Measurements from ENCODE around the gene KIAA1549.
A peak's percentile ranks its signal among the peaks of the same experiment; 100 is the strongest.

The KIAA1549 gene

DNA sequence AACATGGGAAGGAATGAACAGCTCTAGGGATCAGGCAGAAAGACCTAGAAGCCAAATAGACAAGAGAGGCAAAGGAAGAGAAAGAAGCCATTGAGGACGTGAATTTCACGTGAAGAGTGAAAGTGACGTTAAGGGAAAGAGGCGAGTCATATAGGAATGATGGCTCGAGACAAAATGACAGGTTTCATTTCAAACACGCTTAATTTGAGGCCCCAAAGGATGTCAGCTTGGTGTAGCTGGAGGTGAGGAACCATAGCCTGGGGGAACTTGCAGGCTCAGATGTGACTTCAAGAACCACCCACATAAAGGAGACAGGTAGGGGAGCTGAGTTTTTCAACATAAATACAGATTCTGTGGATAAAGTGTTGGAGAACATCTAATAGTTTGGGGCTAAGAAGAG lies 98.9 kb downstream of the KIAA1549 start:
- no peak for DNase-seq (ENCODE audit: low read depth in 2 of 2)

DNA sequence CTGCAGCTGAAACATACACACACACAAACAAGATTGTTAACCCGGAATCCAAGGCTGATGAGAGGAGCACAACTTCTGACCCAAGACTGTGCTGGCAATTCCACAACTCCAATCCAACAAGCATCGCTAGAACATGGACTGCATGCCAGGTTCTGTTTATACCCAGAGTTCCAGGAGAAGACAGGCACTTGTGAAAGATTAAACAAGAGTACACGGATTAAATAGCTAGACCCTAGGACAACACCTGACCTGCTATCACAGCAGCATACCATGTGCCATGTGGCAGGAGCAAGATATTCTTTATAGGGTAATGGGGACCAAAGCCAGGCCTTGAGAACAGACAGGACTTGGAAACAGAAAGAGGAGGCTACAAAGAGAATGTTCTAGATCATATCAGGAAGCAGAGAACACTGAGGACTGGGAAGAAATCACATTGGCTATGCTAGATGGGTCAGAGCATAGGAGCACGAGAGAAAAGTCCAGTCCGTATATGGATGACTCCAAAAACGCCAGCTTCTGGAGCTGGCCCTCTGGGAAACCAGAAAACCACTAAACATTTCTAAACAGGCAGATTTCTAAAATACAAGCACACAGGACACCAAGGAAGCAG lies 99.5 kb downstream of the KIAA1549 start:
- DNase-seq (ENCODE audit: low read depth in 2 of 2): no peak

DNA sequence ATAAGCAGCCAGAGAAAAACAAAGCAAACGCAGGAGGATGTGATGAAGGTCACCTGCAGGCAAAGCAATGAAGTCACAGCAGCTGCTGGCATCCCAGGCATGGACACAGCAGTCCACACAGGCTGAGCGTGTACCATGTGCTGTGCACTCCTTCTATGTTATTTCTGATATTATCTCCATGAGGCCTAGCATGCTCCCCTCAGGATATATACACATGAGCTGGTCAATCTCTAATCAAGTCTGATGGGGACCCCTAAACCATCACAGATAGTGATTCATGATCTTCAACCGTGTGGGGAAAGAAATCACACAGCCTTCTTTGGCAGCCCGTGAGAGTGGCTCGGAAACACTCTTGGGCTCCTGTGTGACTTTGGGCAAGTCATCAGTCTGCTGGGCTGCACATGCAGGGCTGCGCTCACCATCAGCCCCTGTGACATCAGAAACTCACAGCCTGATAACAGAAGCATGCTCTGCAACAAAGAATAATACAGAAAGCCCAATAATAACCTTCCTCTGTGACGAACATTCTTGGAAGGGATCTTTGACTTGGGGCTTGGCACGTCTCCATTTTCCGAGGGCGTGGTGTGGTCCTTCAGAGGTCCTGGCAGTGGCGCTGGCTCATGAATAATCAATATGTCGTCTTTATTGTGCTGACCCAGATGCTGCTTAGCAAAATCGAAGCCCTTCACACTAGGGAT lies 100.2 kb downstream of the KIAA1549 start:
- no peak for DNase-seq (ENCODE audit: low read depth in 2 of 2)

DNA sequence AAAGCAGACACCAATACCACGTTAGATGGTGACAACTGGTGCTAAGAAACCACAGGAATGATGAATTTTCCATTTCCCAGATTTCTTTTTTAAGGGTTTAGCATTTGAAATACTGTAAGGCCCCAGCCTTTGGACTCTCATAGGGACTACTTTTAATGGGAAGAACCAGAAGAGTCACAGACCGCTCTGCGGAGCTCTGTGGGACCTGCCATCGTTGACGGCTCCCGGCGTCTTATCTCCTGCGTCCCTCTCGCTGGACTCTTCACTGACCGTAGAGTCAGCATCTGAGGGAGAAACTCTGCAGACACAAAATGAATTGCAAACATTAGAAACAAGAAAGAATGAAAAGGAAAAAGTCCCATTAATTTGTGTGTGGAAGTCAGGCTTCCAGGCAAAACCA lies 101.8 kb downstream of the KIAA1549 start:
- no peak for DNase-seq (ENCODE audit: low read depth in 2 of 2)

DNA sequence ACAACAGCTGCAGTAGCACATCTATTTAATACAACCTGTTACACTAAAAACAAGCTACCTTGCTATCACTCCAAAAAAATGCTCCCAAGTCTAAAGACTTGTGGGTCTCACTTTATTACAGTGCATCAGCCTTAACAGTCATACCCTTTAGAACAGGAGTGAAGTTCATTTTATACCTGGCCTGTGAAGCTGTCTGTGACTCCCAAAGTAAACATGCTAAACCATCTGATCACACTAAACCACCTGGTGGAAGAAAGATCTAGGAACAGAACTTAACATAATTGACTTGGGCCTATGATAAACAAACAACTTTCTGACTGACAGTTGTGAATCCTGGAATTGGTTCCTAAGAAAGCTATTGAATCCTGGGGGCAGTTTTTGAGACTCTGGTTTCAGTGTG lies 102.3 kb downstream of the KIAA1549 start:
- DNase-seq (ENCODE audit: low read depth in 2 of 2): no peak

DNA sequence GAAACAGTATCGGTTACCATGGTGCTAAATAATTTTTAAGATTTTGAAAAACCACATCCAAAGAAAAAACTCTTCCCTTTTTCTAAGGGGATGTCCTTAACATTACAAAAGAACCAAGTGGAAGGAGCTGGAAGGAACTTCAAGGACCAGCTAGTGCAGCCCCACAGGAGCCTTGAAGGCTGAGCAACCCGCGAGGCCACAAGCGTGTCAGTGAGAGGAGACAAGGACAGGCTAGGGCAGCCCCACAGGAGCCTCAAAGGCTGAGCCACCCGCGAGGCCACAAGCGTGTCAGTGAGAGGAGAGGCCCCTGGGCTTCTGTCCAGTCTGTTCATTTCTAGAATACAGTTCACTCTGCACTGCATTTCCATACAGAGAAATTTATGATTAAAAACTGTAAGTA lies 103.1 kb downstream of the KIAA1549 start:
- DNase-seq (ENCODE audit: low read depth in 2 of 2): no peak

DNA sequence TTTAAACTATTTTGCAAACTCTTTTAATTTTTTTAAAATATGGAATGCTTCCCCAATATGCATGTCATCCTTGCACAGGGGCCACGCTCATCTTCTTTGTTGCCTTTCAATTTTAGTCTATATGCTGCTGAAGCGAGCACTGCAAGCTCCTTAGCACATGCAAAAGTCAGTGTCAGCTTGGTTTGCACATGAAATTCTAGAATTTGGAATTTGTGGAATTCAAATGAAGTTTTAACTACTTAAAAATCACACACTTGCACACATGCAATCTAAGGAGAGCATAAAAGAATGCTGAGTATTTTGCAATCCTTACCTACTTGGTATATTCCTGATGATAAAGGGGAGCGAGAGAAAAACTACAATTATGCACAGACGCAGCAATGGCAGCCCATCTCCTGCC lies 104.9 kb downstream of the KIAA1549 start:
- no peak for DNase-seq (ENCODE audit: low read depth in 2 of 2)

DNA sequence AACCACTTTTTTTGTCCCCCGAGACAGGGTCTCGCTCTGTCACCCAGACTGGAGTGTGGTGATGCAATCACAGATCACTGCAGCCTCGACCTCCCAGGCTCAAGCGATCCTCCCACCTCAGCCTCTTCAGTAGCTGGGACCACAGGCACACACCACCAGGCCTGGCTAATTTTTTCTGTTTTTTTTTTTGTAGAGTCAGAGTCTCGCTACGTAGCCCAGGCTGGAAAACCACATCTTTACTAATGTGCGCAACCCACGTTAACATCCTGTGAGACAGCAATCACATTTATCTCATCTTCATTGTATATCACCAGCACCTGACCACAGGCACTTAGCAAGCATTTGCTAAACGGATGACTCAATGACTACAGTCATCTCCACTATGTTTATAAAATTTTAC lies 105.4 kb downstream of the KIAA1549 start:
- peak; percentile 37 to 51 for DNase-seq (ENCODE audit: low read depth in 2 of 2)

DNA sequence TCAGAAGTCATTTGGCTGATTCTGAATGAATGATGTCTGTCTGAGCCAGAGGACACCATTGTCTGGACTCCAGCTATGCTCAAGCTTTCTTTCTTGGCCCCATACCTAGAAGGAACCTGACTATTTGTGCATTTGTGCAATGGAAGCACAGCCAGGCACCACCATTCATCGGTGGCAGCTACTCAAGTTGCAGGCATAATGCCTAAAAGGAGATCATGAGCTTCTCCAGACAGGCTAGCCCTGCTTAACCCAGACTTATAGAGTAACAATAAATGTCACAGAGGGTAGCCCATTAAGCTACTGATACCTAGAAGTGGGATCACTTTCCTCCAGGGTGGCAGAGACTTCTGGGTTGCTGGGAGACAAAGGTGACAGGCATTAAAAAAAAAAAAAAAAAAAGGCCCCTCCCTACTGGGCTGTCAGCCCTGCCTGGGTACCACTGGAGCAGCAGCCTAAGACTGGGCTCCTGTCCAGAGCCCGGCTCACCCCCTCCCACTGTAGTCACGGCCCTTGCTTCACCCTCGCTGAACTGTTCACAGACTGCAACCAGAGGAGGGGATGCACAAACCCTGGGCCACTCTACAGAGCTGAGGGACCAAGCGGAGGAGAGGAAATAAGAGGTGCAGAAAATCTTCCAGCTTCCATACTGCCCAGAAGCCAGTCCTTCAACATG lies 107.8 kb downstream of the KIAA1549 start:
- no peak for DNase-seq (ENCODE audit: low read depth in 2 of 2)

DNA sequence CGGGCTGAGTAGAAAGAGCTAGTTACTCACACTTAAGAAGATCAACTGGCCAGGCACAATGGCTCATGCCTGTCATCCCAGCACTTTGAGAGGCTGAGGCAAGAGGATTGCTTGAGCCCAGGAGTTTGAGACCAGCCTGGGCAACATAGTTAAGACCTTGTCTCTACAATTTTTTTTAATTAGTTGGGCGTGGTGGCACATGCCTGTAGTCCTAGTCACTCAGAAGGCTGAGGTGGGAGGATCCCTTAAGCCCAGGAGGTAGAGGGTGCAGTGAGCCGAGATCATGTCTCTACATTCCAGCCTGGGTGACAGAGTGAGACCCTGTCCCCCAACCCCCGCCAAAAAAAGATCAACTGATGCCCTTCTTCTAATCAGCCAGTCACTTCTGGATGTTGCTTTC lies 108.6 kb downstream of the KIAA1549 start:
- no peak for DNase-seq (ENCODE audit: low read depth in 2 of 2)

DNA sequence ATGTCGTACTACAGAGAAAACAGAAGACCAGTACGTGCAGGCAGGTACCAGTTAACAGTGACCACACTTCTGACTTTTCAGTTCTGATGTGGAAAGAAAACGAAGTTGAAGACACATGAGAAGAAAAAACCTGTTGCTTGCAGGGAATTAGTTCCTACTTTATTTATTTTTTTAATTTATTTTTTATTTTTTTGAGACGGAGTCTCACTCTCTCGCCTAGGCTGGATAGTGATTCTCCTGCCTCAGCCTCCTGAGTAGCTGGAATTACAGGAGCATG lies 109.4 kb downstream of the KIAA1549 start:
- DNase-seq (ENCODE audit: low read depth in 2 of 2): no peak

DNA sequence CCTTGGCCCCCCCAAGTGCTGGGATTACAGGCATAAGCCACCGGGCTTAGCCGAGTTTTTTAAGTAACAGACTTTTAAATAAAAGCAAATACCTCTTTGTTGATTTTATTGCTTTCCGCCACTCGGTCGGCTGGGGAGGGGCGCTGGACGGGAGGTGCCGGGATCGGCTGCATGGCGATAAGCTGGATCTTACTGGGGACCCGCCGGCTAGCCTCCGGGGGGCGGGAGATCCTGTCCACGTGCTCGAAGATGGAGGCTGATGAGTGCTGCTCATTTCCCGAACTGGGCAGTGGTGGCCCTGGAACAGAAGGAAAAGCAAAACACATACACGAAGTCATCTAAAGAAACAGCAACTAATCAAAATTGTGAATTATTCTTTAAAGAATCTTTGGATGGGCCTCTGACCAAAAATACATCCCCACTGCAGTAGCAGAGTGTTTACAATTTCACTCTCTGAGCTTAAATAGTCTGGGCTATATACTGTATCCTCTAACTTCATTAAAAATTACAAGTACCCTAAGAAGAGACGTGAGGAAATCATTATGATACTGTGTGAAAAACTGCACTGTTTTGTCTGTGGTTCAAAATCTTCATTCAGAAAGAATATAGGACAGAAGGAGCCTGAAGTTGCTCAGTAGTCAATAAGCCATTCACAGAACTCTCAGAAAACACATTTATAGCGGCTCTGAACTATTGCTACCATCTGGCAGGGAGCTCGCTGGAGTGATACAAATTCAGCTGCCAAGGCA lies 110.0 kb downstream of the KIAA1549 start:
- DNase-seq (ENCODE audit: low read depth in 2 of 2): no peak

DNA sequence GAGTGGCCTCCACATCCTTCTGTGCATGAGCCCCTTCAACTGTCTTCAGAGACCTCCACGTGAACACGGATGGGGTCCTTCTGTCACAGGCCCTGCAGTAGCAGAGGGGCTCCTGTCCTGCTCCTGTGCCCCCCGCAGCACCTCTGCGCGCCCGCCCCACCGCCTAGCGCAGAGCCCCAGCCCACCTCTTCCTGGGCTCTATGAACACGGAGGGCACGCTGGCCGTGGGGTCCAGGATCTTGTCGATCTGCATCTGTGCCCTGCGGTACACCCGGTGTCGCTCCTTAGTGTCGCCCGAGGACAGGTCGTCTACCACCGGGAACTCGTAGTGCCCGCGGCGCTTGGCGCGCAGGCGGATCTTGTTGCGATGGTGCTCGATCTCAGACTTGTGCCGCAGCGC lies 111.8 kb downstream of the KIAA1549 start:
- no peak for DNase-seq (ENCODE audit: low read depth in 2 of 2)

DNA sequence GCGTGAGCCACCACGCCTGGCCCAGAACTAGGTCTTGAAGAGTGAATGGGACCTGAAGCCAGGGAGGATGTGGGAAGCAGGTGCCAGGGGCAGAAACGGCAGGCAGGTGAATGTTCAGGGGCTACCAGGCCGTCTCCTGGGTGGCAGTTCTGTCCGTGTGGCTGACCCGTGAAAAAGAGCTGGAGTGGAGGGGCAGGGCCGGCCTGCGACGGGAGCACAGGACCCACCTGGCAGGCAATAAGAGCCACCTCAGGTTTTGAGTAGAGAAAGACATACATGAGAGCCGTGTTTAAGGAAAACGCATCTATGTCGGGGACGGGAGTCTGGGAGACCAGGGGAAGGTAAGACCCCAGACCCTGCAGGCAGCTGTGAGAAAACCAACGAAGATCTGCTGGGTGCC lies 112.5 kb downstream of the KIAA1549 start:
- no peak for DNase-seq (ENCODE audit: low read depth in 2 of 2)

DNA sequence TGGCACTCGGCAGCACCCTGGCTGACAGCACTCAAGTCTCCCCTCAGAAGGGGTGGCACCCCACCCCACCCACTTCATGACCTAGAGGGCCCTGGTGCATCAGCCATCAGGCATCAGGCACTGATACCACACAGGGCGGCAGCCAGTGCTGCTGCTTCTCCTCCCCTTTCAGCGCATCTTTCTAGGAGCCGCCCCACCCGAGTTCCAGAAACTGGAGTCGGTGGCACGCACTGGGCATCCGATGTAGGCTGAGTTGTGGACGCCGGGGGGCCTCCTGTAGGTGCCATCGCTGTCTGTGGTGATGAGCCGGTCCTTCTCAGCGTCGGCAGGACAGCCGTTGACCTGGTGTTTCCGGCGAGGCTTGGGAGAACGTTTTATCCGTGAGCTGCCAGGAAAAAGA lies 113.4 kb downstream of the KIAA1549 start:
- no peak for DNase-seq (ENCODE audit: low read depth in 2 of 2)

DNA sequence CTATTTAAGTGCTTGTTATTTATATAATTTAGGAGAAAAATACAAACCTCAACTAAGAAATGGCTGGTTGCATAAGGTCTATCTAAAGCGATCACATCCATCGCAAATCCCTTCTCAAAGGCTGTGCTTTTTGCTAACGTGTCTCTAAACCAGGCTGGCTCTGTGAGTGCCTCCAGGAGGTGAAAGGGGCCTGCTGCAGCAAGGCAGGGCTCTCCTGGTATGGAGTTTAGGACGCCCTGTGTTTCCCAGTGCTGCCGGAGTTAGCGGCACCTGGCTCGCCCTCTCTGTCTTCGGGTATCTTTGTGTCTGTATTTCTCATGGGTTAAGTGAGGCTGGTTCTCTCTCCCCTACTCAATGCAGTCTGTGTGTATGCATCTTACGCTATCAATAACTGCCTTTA lies 114.8 kb downstream of the KIAA1549 start:
- DNase-seq (ENCODE audit: low read depth in 2 of 2): no peak

DNA sequence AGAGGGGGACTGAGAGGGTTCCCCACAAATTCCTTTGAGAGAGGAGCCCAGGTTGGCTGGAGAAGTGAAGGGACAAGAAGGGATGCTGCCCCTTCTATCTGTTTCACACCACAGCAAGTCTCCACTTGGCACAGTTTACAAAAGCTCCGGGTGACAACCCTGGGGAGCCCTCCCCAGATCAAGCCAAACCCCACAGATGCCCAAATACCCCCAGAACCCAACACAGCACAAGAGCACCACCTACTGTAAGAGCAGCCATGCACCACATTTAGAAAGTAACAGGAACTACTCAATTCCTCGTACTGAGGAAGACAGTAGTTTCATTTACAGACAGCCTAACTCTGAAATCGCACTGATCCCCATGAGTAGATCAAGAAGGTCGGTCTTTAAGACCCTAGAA lies 115.3 kb downstream of the KIAA1549 start:
- DNase-seq (ENCODE audit: low read depth in 2 of 2): no peak

DNA sequence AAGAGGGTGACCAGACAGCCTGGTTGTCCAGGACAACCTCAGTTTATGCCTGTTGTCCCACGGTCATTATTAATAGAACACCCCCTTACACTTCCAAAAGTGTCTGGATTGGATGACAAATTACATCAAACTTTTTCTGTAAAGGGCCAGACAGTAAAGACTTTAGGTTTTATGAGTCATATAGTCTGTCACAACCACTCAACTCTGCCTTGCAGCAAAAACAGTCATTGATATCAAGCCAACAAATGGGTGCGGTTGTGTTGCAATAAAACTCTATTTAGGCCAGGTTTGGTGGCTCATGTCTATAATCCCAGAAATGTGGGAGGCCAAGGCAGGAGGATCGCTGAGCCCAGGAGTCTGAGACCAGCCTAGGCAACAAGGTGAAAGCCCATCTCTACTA lies 116.5 kb downstream of the KIAA1549 start:
- DNase-seq (ENCODE audit: low read depth in 2 of 2): peak; percentile 51 to 55

DNA sequence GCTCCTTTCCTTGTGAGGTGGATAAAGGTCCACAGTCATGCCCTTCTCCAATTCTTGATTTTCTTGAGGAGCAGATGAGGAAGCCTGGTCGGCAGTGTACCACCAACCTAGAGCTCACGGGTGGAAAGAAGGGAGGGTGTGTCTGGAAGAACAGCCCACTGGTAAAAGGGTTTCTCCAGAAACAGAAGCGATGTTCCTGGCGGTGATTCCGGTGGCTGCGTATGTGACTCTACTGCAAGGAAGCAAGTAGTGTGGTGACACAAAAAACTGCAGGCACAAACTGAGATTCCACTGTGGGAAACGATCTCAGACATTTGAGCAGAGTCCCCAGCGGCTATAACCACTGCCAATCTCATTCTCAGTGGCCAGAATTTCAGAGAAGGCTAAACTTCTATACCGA lies 117.3 kb downstream of the KIAA1549 start:
- DNase-seq (ENCODE audit: low read depth in 2 of 2): no peak

DNA sequence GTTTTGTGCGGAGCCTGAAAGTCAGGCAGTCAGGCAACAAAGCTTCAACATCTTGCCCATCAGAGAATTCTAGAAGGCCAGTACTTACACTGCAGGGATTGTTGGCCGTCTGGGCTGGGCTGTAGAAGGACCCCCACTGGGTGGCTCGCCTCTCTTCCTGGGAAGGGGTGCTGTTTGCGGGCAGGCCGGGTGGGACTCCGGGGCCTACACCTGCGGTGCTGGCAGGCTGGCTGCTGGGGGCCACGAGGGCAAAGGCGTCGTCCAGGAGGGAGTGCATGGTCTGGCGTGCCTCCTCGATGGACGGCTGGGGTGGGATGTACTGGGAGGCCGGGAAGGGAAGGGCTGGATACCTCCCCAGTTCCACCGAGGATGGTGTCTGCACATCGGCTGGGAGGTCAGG lies 120.1 kb downstream of the KIAA1549 start:
- no peak for DNase-seq (ENCODE audit: low read depth in 2 of 2)

DNA sequence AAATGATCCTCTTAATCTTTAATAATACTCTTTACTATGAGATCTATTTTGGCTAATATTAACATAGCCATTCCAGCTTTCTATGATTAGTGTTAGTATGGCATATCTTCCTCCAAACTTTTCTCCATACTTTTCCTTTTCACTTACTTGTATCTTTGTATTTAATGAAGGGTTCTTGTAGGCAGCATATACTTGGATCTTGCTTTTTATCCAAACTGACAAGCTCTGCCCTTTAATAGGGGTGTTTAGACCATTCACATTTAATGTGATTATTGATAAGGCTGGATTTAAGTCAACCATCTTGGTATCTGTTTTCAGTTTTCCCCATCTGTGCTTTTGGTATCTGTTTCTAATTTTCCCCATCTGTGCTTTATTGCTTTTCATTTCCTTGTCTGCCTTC lies 123.5 kb downstream of the KIAA1549 start:
- DNase-seq (ENCODE audit: low read depth in 2 of 2): no peak

DNA sequence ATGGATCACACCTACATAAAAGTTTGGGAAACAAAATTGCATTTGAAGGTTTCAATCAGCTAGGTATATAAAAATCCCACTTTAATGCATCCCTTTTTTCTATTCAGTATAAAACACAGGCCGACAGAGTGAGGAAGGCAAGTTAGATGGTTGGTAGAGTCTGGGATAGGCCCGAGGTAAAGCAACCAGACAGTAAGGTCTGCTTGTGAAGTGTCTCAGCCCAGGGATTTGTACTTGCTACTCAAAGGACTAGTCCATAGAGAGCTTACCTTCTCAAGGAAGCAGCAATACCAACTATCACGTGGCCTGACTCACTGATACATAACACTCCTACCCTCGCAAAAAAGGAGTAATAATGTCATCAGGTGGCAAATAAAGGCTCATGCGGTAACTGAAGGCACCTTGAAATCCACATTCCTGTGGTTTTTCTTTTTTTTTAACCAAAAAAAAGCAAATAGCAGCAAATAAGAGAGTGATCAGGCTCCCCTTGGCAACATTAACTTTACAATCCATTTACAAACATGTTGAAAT lies 127.0 kb downstream of the KIAA1549 start:
- no peak for DNase-seq (ENCODE audit: low read depth in 2 of 2)

DNA sequence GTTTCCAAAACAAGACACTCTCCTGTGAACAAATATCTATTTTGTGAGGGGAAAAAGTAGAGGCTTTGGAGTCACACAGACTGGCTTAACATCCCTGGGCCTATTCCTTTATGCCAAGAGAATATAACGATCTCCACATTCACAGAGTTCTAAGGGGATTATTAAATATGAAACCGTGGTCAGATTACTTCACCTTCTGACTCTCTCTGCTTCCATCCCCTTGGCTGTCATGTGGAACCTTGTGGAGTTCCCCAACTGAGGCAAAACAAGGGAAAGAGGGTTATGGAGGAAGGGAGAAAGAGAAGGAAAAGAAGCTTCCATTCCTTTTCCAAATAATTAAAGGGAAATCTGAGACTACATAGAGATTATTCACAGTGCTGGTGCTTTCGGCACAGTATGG lies 127.7 kb downstream of the KIAA1549 start:
- no peak for DNase-seq (ENCODE audit: low read depth in 2 of 2)

Data from fibroblast of skin of left quadriceps (primary cell).